NCI-H1417 treated with DMSO at 0.1 percent for 48 hours (cell line): ENCODE measurements around the gene PPFIA1.
A peak's percentile ranks its signal among the peaks of the same experiment; 100 is the strongest.
"Not testable (repeated sequence)": the region's sequence is repeated elsewhere in the genome, so short reads cannot be mapped to it uniquely, and the experiment has no call there.

Experiments used
- DNase-seq: peaks from one replicate; lab custom pipeline; 2025; lab: John Stamatoyannopoulos, UW

PPFIA1 gene

GRCh38 chr11:70394211-70394950, 123.9 kb downstream of the PPFIA1 start:
- no peak for DNase-seq

GRCh38 chr11:70397336-70397982, 127.0 kb downstream of the PPFIA1 start:
- no peak for DNase-seq

DNA sequence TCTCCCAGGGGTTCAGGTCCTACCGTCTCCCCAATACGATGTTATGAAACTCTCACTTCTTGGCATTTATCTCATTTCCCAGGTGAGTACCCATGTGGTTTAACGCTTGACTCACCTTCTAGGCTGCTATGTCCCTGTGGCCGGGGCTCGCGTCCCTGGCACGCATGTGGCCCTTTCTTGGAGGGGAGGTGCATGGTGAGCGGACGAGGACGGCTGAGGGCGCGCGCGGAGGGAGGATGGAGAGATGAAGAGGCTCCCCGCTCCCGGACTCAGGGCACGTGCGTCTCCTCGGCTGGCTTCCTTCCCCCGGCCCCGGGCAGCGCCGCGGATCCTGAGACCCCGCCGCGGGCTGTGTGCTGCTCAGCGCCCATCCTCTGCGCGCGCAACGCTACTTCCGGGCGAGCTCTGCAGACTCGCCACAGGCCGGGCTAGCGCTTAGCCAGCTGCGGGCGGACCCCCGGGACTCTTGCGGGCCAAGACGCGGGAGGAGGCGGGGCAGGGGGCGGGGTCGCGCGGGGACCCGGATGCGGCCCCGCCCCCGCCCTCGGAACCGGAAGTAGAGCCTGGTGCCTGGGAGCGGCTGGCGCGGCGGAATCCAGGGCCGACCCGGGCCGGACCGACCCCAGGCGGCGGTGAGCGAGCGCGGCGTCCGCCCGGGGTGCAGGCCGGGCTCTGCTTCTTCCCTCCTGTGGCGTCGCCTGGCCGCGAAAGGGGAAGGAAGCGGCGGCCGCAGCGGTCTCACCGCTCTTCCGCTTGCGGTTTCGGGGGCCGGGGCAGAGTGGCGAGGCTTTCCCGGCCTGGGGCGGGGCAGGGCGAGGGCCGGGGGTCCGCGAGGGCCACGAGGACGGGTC, 127.7 kb downstream of the PPFIA1 start, which contains the start of gene CTTN:
Gene CTTN (plus strand): TSS at position 547 of the 851 bp plus-strand sequence. CDS start 8,769 bp downstream, outside the sequence.
- DNase-seq = peak; percentile 57

- no peak for DNase-seq
Observed at GRCh38 chr11:70398834-70399680, 128.6 kb downstream of the PPFIA1 start.

GRCh38 chr11:70399681-70400112, 129.2 kb downstream of the PPFIA1 start:
- DNase-seq = no peak

- DNase-seq = no peak
Observed at GRCh38 chr11:70400643-70401042, 130.2 kb downstream of the PPFIA1 start.

- no peak for DNase-seq
Observed at GRCh38 chr11:70402016-70402415, 131.5 kb downstream of the PPFIA1 start.

DNA sequence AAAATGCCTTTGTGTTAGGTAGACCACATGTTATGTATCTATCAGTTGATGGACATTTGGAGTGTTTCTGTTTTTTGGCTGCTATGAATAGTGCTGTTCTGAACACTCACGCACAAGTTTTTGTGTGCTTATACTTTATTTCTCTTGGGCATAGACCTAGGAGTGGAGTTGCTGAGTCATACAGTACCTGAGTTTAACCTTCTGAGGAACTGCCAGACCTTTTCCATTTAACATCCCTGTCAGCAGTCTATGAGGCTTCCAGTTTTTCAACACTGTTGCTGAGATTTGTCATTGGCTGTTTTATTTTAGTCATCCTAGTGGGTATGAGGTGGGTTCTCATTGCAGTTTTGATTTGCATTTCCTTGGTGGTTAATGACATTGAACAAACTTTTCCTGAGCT, 132.2 kb downstream of the PPFIA1 start:
- DNase-seq = no peak

DNA sequence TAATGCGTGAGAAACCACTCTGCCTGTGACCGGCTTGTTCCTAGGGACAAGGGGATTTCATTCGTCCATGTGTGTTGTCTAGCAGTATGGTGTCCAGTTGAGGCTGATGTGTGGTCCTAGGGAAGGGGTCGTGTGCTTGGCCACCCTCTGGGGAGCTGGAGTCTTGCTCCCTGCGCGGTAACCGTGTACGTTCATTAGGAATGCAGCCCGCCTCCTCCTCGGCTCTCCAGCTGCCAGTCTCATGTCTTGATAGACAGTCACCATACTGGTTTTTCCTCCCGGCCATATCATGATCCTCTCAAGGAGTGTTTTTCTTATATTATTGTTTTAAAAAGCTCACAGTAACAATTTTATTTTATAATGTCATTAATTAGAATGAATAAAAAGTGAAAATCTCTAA, 133.8 kb downstream of the PPFIA1 start:
- DNase-seq = no peak

GRCh38 chr11:70405679-70406395, 135.3 kb downstream of the PPFIA1 start:
- no peak for DNase-seq

GRCh38 chr11:70407121-70407520, 136.6 kb downstream of the PPFIA1 start:
- DNase-seq = no peak

GRCh38 chr11:70407814-70408213, 137.3 kb downstream of the PPFIA1 start:
- no peak for DNase-seq

GRCh38 chr11:70408326-70408725, 137.8 kb downstream of the PPFIA1 start:
- not testable (repeated sequence) for DNase-seq

- DNase-seq = no peak
Observed at GRCh38 chr11:70409437-70409836, 138.9 kb downstream of the PPFIA1 start.

DNA sequence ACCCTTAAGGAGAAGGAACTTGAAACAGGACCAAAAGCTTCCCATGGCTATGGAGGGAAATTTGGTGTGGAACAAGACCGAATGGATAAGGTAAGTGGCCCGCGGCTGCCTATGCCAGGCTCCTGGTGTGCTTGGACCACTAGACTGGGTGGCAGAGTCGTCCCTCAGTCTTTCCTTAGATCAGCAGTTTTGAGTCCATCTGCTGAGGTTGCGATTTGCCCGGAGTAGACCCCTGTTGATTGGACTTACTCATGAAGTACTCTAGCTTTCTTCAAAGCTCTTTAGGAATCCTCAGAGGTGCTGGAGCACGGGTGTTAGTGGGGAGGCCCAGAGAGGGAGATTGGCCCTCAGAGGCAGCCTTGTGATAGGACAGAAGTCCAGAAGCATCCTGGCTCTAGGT, 139.4 kb downstream of the PPFIA1 start:
- DNase-seq = no peak

DNA sequence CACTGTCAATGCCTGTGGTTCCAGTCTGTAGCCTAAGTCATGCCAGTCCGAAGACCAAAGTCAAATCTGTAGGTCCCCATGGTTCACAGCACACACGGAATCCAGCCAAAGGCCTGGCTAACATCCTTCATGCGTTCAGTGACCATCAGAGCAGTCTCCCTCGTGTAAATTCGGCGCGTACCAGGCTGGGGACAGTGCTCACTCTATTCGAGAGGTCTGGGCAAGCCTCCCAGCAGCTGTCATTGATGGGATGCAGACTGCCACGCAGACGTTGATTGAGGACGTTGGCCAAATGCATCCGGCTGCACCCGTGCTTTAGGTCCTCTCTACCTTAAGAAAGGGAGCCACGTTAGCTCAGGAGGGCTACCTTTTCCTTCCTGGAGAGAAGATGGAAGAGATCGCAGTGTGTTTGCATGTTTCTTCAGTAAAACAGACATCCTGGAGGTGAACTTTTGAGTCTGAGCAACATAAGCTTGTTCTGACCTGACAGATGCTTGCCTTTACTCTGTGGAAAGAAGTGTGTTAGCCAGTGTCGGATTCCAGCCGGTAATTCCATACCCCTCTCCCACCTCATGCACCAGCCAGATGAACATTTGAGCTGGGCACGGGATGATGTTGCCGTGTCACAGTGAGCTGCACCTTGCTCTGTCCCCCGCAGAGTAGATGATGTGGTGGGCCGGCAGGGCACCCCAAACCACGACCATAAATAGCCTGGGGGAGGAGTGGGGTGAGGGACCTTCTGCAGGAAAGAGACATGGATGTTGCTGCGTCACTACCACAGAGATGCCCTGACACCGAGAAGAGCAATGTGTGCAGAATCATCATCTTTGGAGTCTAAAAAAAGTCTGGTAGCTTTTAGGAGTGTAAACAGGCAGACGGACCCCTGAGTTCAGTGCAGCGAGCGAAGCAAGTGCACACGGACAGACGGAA, 140.1 kb downstream of the PPFIA1 start:
- DNase-seq = no peak

GRCh38 chr11:70411713-70412452, 141.4 kb downstream of the PPFIA1 start:
- DNase-seq = no peak

DNA sequence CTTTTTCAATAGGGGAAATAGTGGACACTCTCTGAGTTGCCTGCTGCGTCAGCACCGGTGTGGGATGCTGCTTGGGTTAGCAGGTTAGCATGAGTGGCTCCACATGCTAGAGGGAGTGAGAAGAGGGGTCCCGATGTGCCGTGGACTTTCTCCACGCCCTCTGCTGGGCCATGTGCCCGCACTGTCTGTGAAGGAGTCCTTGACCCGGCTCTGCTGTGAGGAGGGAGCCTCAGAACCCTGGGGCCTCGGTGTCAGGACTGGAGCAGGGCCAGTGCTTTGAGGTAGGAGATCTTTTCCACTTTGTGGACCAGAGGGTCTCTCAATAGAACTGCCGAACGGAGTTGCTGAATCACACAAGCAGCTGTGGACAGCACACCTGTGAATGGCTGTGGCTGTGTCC, 142.7 kb downstream of the PPFIA1 start:
- no peak for DNase-seq
